ENCODE results near the gene NFIX. TPM values are rescaled to one million over a fixed set of nuclear protein-coding genes. Genes with fewer than 3 reads are reported as not detected.

Gene NFIX
- total RNA-seq, 4 donors from 2014 or later, result 27.4 to 381 (median 78.4) TPM

DNA sequence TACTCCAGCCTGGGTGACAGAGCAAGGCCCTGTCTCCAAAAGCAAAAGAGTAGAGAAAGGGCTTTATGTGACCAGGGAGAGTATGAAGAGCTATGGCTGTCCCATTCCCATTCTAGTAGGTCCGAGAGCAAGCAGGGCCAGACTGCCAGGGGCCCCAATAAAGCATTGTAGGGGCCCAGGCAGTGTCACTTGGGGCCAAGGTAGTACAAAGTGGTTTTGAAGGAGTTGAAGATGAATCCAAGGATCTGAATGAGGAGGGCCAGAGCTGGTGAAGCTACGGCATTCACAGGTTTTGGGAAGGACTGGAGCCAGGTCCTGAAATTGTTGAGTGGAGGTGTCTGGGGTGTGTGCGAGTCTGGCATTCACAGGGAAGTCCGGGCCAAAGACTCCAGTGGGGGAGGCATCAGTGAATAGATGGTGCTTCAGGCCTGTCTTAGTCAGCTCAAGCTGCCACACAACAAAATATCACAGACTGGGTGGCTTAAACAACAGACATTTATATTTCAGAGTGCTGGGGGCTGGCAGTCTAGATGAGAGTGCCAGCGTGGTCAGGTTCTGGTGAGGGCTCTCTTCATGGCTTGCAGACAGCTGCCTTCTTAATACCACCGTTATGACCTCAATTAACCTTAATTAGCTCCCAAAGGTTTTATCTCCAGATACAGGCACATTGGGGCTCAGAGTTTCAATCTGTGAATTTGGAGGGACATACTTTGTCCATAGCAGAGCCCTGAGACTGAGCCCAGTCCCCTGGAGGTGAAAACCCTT lies 132.7 kb downstream of the NFIX start:
- Histone ChIP-seq H3K27ac (no peak overlapping the region), H3K4me1 (no peaks in the 10 kb centered on the region), H3K4me3 (no peak overlapping the region), H3K9me3 (no peaks in the 10 kb centered on the region), H3K27me3 (no peaks in the 10 kb centered on the region), H3K36me3 (no peaks in the 10 kb centered on the region)
- TF ChIP-seq, protein P1, sequence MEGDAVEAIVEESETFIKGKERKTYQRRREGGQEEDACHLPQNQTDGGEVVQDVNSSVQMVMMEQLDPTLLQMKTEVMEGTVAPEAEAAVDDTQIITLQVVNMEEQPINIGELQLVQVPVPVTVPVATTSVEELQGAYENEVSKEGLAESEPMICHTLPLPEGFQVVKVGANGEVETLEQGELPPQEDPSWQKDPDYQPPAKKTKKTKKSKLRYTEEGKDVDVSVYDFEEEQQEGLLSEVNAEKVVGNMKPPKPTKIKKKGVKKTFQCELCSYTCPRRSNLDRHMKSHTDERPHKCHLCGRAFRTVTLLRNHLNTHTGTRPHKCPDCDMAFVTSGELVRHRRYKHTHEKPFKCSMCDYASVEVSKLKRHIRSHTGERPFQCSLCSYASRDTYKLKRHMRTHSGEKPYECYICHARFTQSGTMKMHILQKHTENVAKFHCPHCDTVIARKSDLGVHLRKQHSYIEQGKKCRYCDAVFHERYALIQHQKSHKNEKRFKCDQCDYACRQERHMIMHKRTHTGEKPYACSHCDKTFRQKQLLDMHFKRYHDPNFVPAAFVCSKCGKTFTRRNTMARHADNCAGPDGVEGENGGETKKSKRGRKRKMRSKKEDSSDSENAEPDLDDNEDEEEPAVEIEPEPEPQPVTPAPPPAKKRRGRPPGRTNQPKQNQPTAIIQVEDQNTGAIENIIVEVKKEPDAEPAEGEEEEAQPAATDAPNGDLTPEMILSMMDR (IDR thresholded peaks at IDR 0.05), result no peak
- TF ChIP-seq POLR2A (IDR thresholded peaks at IDR 0.05), result no peak
- intact Hi-C loops (cut with DNase I; ENCODE audit: low total_unique reads), result no loop called here
- no peak for DNase-seq

DNA sequence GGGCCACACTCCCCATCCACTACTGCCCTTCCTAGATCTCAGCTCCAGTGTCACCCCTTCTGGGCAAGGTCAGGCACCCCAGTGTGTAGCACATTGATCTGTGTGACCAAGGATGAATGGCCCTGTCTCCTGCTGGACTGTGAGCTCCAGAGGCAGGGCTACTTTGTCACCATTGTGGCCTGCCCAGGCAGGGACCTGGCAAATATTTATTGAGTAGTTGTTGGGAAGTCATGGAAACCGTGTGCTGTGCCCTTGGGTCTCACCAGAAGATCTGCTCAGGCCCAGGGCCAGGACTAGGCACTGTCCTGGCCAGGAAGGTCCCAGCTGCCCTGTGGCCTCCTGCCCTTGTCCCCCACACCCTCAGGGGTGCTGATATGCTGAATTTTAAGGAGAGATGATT lies 133.3 kb downstream of the NFIX start:
- no peak for DNase-seq
- Histone ChIP-seq H3K4me1 (no peaks in the 10 kb centered on the region), H3K27ac (no peak overlapping the region), H3K4me3 (no peak overlapping the region), H3K36me3 (no peaks in the 10 kb centered on the region), H3K27me3 (no peaks in the 10 kb centered on the region), H3K9me3 (no peaks in the 10 kb centered on the region)
- TF ChIP-seq, protein P1 (IDR thresholded peaks at IDR 0.05), result no peak
- no peak for TF ChIP-seq POLR2A (IDR thresholded peaks at IDR 0.05)
- intact Hi-C loops (cut with DNase I; ENCODE audit: low total_unique reads), result no loop called here

- Histone ChIP-seq H3K27ac (no peak overlapping the region), H3K4me1 (no peaks in the 10 kb centered on the region), H3K36me3 (no peaks in the 10 kb centered on the region), H3K27me3 (no peaks in the 10 kb centered on the region), H3K9me3 (no peaks in the 10 kb centered on the region), H3K4me3 (no peak overlapping the region)
- intact Hi-C loops (cut with DNase I; ENCODE audit: low total_unique reads), result no loop called here
- no peak for TF ChIP-seq POLR2A (IDR thresholded peaks at IDR 0.05)
- TF ChIP-seq, protein P1 (IDR thresholded peaks at IDR 0.05), result no peak
- no peak for DNase-seq
Measured at GRCh38 chr19:13129384-13129783, 134.1 kb downstream of the NFIX start.

DNA sequence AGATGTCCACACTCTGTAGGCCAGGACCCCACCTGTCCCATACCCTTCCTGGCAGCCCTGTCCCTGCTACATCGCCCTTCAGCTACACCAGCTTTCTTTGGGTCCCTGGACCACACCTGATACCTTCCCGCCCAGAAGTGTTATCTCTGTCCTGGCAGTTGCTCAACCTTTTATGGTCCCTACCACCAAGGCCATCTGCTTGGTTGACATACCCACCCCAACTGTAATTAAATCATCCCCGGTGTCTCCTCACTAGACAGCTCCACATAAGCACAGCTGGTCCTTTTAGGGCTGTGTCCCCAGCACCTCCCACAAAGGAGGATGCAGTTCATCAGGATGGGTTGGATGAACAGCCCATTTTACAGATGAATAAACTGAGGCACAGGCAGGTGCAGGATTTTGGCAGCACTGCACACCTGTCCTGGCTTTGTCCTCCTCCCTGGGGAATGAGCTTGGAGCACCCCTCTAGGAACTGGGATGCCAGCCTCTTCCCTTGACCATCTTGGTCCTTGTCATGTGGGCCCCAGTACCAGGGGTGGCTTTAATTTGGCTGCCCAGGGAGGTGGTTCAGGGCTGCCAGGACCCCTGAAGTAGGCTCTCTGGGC lies 135.7 kb downstream of the NFIX start:
- no peaks in the 10 kb centered on the region for H3K4me1 ChIP-seq
- TF ChIP-seq POLR2A (IDR thresholded peaks at IDR 0.05), result no peak
- TF ChIP-seq, protein P1 (IDR thresholded peaks at IDR 0.05), result no peak

DNA sequence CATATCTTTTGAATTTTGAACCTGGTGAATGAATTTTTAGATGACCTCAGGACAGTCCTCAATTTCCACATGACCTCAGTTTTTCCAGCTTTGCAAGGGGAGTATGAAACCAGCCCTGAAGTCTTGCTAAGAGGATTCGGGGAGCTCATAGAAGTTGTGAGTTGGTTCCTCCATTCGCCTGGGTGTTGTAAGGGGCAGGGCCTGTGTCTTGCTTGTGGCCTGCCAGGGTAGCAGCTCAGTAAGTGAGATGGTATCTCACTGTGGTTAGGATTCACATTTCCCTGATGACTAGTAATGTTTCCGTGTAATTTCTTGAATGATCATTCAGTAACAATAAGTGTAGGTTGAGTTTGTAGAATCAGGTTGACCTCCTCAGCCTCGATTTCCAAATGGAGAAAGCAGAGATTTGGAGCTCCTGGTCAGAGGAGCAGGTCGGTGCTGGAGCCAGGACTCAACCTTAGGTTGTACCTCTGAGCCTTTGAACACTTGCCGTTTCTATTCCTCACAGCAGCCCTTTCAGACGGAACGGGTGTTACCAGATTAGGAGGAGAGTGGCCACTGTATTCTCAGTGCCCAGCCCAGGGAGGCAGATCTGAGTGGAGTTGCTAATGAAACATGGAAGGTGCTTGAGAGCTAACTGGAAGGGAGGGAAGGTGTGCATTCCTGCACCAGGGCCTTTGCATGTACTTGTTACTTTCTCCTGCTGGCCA lies 137.4 kb downstream of the NFIX start:
- no peak overlapping the region for H3K27ac ChIP-seq
- no peaks in the 10 kb centered on the region for H3K27me3 ChIP-seq

More for the DNA sequence above, 135.7 kb downstream of the NFIX start:
- intact Hi-C loops (cut with DNase I; ENCODE audit: low total_unique reads), result no loop called here
- Histone ChIP-seq H3K9me3 (no peaks in the 10 kb centered on the region), H3K27me3 (no peaks in the 10 kb centered on the region), H3K27ac (no peak overlapping the region), H3K36me3 (no peaks in the 10 kb centered on the region), H3K4me3 (no peak overlapping the region)
- DNase-seq, result no peak

More for the DNA sequence above, 137.4 kb downstream of the NFIX start:
- H3K36me3 ChIP-seq, result no peaks in the 10 kb centered on the region
- no peak for TF ChIP-seq POLR2A (IDR thresholded peaks at IDR 0.05)
- TF ChIP-seq, protein P1 (IDR thresholded peaks at IDR 0.05), result no peak
- DNase-seq, result no peak
- H3K4me3 ChIP-seq, result no peak overlapping the region
- no peaks in the 10 kb centered on the region for H3K9me3 ChIP-seq
- intact Hi-C loops (cut with DNase I; ENCODE audit: low total_unique reads), result no loop called here
- H3K4me1 ChIP-seq, result no peaks in the 10 kb centered on the region
